ENCODE data around the gene BTG2. TPM values are rescaled to one million over a fixed set of nuclear protein-coding genes. Genes with fewer than 3 reads are reported as not detected.

Gene BTG2
- total RNA-seq, 1 experiment from 2014 or later = 24.2 TPM

- DNase-seq (ENCODE audit: low read depth, low spot score) (no peak), ATAC-seq (peak; percentile 95)
- Histone ChIP-seq H3K4me3 (replicated peaks in 1 of 2; ENCODE audit: low read depth in 1 of 2, low read length in 2 of 2) (no peak within 1 kb of the TSS), H3K27ac (ENCODE audit: low read depth, low read length) (no peak within 1 kb of the TSS), H4K20me1 (ENCODE audit: insufficient read depth) (no peaks in the 10 kb centered on the region), H3K36me3 (ENCODE audit: control insufficient read depth in 1 of 2, insufficient read depth in 2 of 2, low read length in 2 of 2) (no peaks in the 10 kb centered on the region), H3K79me2 (ENCODE audit: insufficient read depth, low read length) (no peaks in the 10 kb centered on the region), H3K9me3 (ENCODE audit: control insufficient read depth in 1 of 2, insufficient read depth in 1 of 2, low read depth in 1 of 2, low read length in 2 of 2) (no peaks in the 10 kb centered on the region), H3K9me2 (ENCODE audit: insufficient read depth) (no peaks in the 10 kb centered on the region), H3K4me1 (ENCODE audit: control insufficient read depth in 1 of 2, insufficient read depth in 2 of 2, low read length in 2 of 2) (no peaks in the 10 kb centered on the region; a peak in 1 of 4 replicates), H3K9ac (ENCODE audit: low read length) (no peak within 1 kb of the TSS), H3K4me2 (ENCODE audit: low read length) (no peak within 1 kb of the TSS), H2AFZ (ENCODE audit: low read depth, low read length, poor library complexity, severe bottlenecking) (no peak within 1 kb of the TSS), H3K27me3 (ENCODE audit: insufficient read depth, low read length) (peaks cover 15% of the 10 kb centered on the region; the same call in 1 of the 2 replicates)
- CTCF ChIA-PET = interaction anchor here (0.9 kb wide), 1 partner anchor 24 kb away, joined by 3 read pairs; no protein-coding TSS in a partner anchor
- TF ChIP-seq ELF1 (IDR thresholded peaks at IDR 0.05; ENCODE audit: borderline replicate concordance, low read depth) (no peak), CTCF (IDR thresholded peaks at IDR 0.05 in 2 of 3, conservative IDR thresholded peaks at IDR 0.05 in 1 of 3; ENCODE audit: borderline replicate concordance in 1 of 3, insufficient read depth in 1 of 3, low read depth in 2 of 3, low read length in 2 of 3) (peak in 2 of 3 experiments; percentile 16 to 34; a peak in 4 of 6 replicates)
- BruUV-seq (replicated peaks) = no TSS peak
- intact Hi-C loops (cut with micrococcal nuclease) = no loop called here
- POLR2A ChIA-PET = no interaction called here
- RAD21 ChIA-PET (ENCODE audit: low non-redundant PET in 1 of 2, low total read pairs in 2 of 2, uncharacterized antibody in 2 of 2, unreplicated experiment in 2 of 2) = no interaction called here
Observed at GRCh38 chr1:203351037-203351625, 45.8 kb downstream of the BTG2 start, which contains the start of gene FMOD. TSS of gene FMOD (minus strand) at chr1:203351122. CDS start at chr1:203348270, 2,852 bp downstream.

DNA sequence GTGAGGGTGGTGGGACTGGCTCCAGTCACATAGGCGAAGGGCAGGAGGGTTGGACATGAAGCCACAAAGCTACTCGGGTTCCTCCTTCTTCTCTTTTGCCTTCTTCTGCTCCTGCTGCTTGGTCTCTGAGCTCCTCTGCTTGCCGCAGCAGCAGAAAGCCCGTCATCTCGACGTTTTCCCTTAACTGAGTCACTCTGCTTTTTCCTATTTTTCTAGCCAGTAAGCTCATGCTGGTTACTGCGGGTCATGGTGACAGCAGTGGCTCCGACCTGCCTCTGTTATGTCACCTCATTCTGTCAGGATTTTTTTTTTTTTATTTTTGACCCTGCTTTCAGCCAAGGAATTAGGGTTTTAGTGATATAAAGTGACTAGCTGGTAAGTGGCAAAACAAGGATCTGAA, 48.2 kb downstream of the BTG2 start:
- H3K27me3 ChIP-seq (ENCODE audit: insufficient read depth, low read length) = peaks cover 15% of the 10 kb centered on the region
- H3K9ac ChIP-seq (ENCODE audit: low read length) = no peak overlapping the region
- DNase-seq (ENCODE audit: low read depth, low spot score) (no peak), ATAC-seq (no peak)
- no peak overlapping the region for H3K4me2 ChIP-seq (ENCODE audit: low read length)
- no peaks in the 10 kb centered on the region for H3K9me2 ChIP-seq (ENCODE audit: insufficient read depth)
- intact Hi-C loops (cut with micrococcal nuclease) = no loop called here
- BruUV-seq (replicated peaks) = no TSS peak
- ChIA-PET POLR2A (no interaction called here), CTCF (interaction anchor here (1.5 kb wide), 1 partner anchor 86 kb away, joined by 5 read pairs; no protein-coding TSS in a partner anchor), RAD21 (ENCODE audit: low non-redundant PET in 1 of 2, low total read pairs in 2 of 2, uncharacterized antibody in 2 of 2, unreplicated experiment in 2 of 2) (no interaction called here)
- no peak overlapping the region for H3K4me3 ChIP-seq (replicated peaks in 1 of 2; ENCODE audit: low read depth in 1 of 2, low read length in 2 of 2)
- no peaks in the 10 kb centered on the region for H4K20me1 ChIP-seq (ENCODE audit: insufficient read depth)
- no peaks in the 10 kb centered on the region for H3K9me3 ChIP-seq (ENCODE audit: control insufficient read depth in 1 of 2, insufficient read depth in 1 of 2, low read depth in 1 of 2, low read length in 2 of 2)
- H2AFZ ChIP-seq (ENCODE audit: low read depth, low read length, poor library complexity, severe bottlenecking) = no peak overlapping the region
- H3K36me3 ChIP-seq (ENCODE audit: control insufficient read depth in 1 of 2, insufficient read depth in 2 of 2, low read length in 2 of 2) = no peaks in the 10 kb centered on the region
- H3K4me1 ChIP-seq (ENCODE audit: control insufficient read depth in 1 of 2, insufficient read depth in 2 of 2, low read length in 2 of 2) = no peaks in the 10 kb centered on the region
- H3K79me2 ChIP-seq (ENCODE audit: insufficient read depth, low read length) = no peaks in the 10 kb centered on the region
- H3K27ac ChIP-seq (ENCODE audit: low read depth, low read length) = no peak overlapping the region
- TF ChIP-seq REST (IDR thresholded peaks at IDR 0.05; ENCODE audit: low read depth) (no peak), EGR1 (IDR thresholded peaks at IDR 0.05; ENCODE audit: low read depth) (no peak), TCF7L2 (IDR thresholded peaks at IDR 0.05; ENCODE audit: borderline replicate concordance, extremely low read depth, insufficient read depth, insufficient read length) (no peak), CBX3 (IDR thresholded peaks at IDR 0.05; ENCODE audit: low read depth) (no peak), ZFX (IDR thresholded peaks at IDR 0.05) (no peak), CTCF (IDR thresholded peaks at IDR 0.05 in 2 of 3, conservative IDR thresholded peaks at IDR 0.05 in 1 of 3; ENCODE audit: borderline replicate concordance in 1 of 3, insufficient read depth in 1 of 3, low read depth in 2 of 3, low read length in 2 of 3) (no peak), RAD21 (IDR thresholded peaks at IDR 0.05; ENCODE audit: low read depth) (no peak), ZNF274 (IDR thresholded peaks at IDR 0.05; ENCODE audit: low read depth, low read length) (no peak), POLR2A (IDR thresholded peaks at IDR 0.05; ENCODE audit: borderline replicate concordance, extremely low read depth, insufficient read depth, insufficient read length) (no peak)
